HUES6 (cell line): Measurements from ENCODE around the gene NUP85.

Experiments
- H3K27ac ChIP-seq: 2 replicates; pipeline ENCODE4 v1.7.0; 2013; ENCODE audit warnings: low read depth, mild to moderate bottlenecking, low read length, inconsistent platforms
- H3K27me3 ChIP-seq: 2 replicates; pipeline ENCODE4 v1.6.1; 2013; ENCODE audit warnings: low read length; ENCODE audit not compliant: control insufficient read depth, insufficient read depth
- H3K36me3 ChIP-seq: 2 replicates; pipeline ENCODE4 v1.6.1; 2013; ENCODE audit warnings: low read length; ENCODE audit not compliant: control insufficient read depth, insufficient read depth
- H3K4me1 ChIP-seq: 2 replicates; pipeline ENCODE4 v1.6.1; 2013; ENCODE audit warnings: low read length; ENCODE audit not compliant: control insufficient read depth, insufficient read depth
- H3K4me3 ChIP-seq: 2 replicates; pipeline ENCODE4 v1.5.1; 2013; ENCODE audit warnings: low read depth, low read length
- H3K9ac ChIP-seq: one replicate; pipeline ENCODE4 v1.6.1; 2013; ENCODE audit warnings: mild to moderate bottlenecking, low read length
- H3K9me3 ChIP-seq: 2 replicates; pipeline ENCODE4 v1.6.1; 2013; ENCODE audit warnings: low read depth, low read length; ENCODE audit not compliant: control insufficient read depth, insufficient read depth

The NUP85 gene

DNA sequence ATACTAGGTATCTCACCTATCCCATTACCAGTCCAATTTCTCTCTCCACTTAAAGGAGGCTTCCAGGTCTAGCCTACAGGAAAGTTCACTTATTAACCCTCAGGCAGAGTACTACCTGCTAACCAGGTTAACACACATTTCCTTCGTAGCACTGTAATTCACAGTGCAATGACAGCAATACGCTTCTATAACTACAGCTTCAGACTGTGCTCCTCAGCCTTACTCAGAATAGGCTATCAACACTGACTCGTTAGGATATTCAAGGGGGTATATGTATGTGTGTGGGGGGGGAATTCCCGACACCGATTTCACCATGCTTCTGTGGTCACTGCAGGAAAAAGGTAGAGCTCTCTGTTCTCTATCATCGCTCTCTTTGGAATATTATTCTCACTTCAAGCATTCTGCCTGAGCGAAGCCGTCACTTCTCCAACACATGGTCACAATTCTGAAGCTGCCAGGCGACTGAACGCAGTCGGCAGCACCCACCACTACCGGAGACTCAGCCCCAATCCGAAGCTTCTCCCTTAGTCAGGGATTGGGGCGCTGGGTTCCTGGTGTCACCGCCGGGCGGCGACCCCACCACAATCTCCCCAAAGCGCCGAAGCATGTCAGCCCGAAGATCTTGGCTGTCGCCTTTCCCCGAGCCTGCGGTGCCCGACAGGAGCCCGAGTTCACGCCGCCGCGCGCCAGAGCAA, 55.3 kb downstream of the NUP85 start:
- H3K9ac ChIP-seq: peak overlapping the region; percentile 99
- H3K27me3 ChIP-seq: no peaks in the 10 kb centered on the region
- H3K9me3 ChIP-seq: no peaks in the 10 kb centered on the region
- peak overlapping the region; percentile 96 for H3K4me3 ChIP-seq
- peaks cover 14% of the 10 kb centered on the region for H3K4me1 ChIP-seq
- H3K36me3 ChIP-seq: peaks cover 23% of the 10 kb centered on the region
- H3K27ac ChIP-seq: peak overlapping the region; percentile 98

GRCh38 chr17:75261336-75262111, 56.0 kb downstream of the NUP85 start, which contains the start of the genes GGA3 and MRPS7:
TSS of gene GGA3 (minus strand) at chr17:75261606. CDS start at chr17:75261587, 19 bp downstream.
TSS of gene MRPS7 (plus strand) at chr17:75261879. CDS start at chr17:75261901, 22 bp downstream.
- Histone ChIP-seq H3K27me3 (no peaks in the 10 kb centered on the region), H3K9ac (peak within 1 kb of the TSS; percentile 99), H3K9me3 (no peaks in the 10 kb centered on the region), H3K36me3 (peaks cover 30% of the 10 kb centered on the region), H3K4me1 (peaks cover 14% of the 10 kb centered on the region), H3K4me3 (peak within 1 kb of the TSS; percentile 96), H3K27ac (peak within 1 kb of the TSS; percentile 98)

DNA sequence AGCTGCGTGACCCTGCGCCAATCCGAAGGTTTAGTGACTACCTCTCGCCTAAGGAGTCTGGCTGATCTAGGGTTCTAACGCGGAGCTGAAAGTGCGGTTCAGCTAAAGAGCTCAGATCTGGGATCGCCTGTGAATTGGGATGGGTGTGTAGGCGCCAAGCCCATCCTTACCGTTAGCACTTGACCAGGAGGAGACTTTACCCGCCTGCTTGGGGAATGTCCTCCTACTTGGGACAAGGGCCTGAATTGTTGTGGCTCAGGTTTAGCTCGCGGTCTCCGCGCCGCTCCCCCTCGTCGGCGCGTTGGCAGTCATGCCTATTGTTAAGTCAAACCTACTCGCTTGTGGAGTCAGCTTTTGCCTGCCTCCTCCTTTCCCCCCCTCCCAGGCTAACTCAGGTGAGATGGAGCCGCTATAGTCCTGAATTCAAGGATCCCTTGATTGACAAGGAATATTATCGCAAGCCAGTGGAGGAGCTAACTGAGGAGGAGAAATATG, 56.7 kb downstream of the NUP85 start:
- H3K36me3 ChIP-seq: peaks cover 36% of the 10 kb centered on the region
- H3K27me3 ChIP-seq: no peaks in the 10 kb centered on the region
- peaks cover 14% of the 10 kb centered on the region for H3K4me1 ChIP-seq
- no peaks in the 10 kb centered on the region for H3K9me3 ChIP-seq
- H3K27ac ChIP-seq: peak overlapping the region; percentile 98
- peak overlapping the region; percentile 96 for H3K4me3 ChIP-seq
- H3K9ac ChIP-seq: peak overlapping the region; percentile 99

- Histone ChIP-seq H3K4me3 (peak overlapping the region; percentile 96; the same call in 1 of the 2 replicates), H3K27me3 (no peaks in the 10 kb centered on the region), H3K36me3 (peaks cover 40% of the 10 kb centered on the region), H3K9me3 (no peaks in the 10 kb centered on the region), H3K27ac (no peak overlapping the region), H3K4me1 (peaks cover 23% of the 10 kb centered on the region), H3K9ac (no peak overlapping the region)
These were observed 57.6 kb downstream of the NUP85 start for GRCh38 chr17:75263055-75263454.

- no peak overlapping the region for H3K27ac ChIP-seq
- H3K27me3 ChIP-seq: no peaks in the 10 kb centered on the region
- no peaks in the 10 kb centered on the region for H3K9me3 ChIP-seq
- H3K4me3 ChIP-seq: no peak overlapping the region
- no peak overlapping the region for H3K9ac ChIP-seq
- H3K4me1 ChIP-seq: peaks cover 16% of the 10 kb centered on the region
- peaks cover 40% of the 10 kb centered on the region for H3K36me3 ChIP-seq
These were observed 60.3 kb downstream of the NUP85 start for GRCh38 chr17:75265614-75266315.

- Histone ChIP-seq H3K9ac (no peak overlapping the region), H3K36me3 (peaks cover 40% of the 10 kb centered on the region), H3K9me3 (no peaks in the 10 kb centered on the region), H3K4me1 (peaks cover 14% of the 10 kb centered on the region), H3K4me3 (no peak overlapping the region), H3K27me3 (no peaks in the 10 kb centered on the region), H3K27ac (no peak overlapping the region)
These were observed 61.1 kb downstream of the NUP85 start for GRCh38 chr17:75266316-75267152.

DNA sequence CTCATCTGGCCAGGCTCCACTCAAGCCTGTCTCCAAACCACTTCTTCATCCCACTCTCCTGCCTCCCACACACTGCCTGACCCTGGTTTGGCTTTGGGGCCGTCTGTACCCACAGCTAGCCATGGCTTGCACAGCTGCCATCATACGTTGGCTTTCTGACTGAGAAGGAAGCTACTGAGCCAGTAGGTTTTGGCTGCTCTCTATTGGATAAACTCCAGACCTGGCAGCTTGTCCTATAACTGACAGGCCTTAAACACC, 61.6 kb downstream of the NUP85 start:
- Histone ChIP-seq H3K9me3 (no peaks in the 10 kb centered on the region), H3K36me3 (peaks cover 40% of the 10 kb centered on the region), H3K4me3 (no peak overlapping the region), H3K4me1 (peaks cover 14% of the 10 kb centered on the region), H3K27ac (no peak overlapping the region), H3K9ac (no peak overlapping the region), H3K27me3 (no peaks in the 10 kb centered on the region)

DNA sequence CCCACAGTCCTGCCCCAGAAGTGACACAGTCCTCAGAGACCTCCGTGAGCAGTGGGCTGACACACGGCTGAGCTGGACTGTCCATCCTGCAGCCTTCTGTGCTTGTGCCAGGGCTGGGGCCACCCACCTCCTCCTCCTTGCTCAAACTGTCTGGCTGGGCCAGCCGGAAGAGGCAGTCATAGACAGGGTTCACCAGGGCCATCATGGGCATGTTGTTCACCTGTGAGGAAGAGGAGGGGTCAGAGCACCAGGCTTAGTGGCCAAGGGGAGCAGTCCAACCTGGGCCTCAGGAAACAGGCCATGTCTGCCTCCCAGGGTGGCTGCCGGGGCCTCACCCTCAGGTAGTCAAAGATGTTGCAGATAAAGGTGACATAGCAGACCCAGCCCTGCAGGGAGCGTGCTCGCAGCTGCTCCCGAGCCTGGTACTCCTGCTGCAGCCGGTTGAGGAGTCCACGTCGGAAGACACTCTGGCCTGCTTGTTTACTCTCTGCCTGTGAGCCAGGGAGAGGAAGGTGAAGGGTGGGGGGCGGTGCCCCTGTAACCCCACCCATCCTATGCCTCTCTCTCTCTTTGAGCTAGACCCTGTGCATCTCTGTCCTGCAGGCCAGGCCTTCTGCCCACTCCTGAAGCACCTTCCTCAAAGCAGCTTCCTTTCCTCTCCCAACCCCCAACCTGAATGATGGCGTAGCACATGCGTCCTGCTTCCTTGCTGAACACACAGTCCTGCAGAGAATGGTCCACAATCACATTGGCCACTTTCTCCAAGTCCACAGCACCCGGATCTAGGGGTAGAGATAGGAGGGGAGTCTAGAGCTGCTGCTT, 62.1 kb downstream of the NUP85 start:
- H3K36me3 ChIP-seq: peaks cover 40% of the 10 kb centered on the region

GRCh38 chr17:75269844-75270217, 64.4 kb downstream of the NUP85 start:
- Histone ChIP-seq H3K4me1 (peaks cover 14% of the 10 kb centered on the region), H3K27ac (no peak overlapping the region), H3K9me3 (no peaks in the 10 kb centered on the region), H3K4me3 (peak overlapping the region; percentile 97), H3K36me3 (peaks cover 39% of the 10 kb centered on the region), H3K27me3 (no peaks in the 10 kb centered on the region), H3K9ac (peak overlapping the region; percentile 81)

More for the DNA sequence above, 62.1 kb downstream of the NUP85 start:
- H3K27ac ChIP-seq: no peak overlapping the region
- peak overlapping the region; percentile 0 for H3K9ac ChIP-seq
- H3K4me3 ChIP-seq: no peak overlapping the region
- H3K27me3 ChIP-seq: no peaks in the 10 kb centered on the region
- no peaks in the 10 kb centered on the region for H3K9me3 ChIP-seq
- H3K4me1 ChIP-seq: peaks cover 14% of the 10 kb centered on the region
